K562 (cell line): ENCODE measurements around the gene INPP1. TPM values are rescaled to one million over a fixed set of nuclear protein-coding genes. Genes with fewer than 3 reads are reported as not detected.

Experiments
- ESRRB ChIP-seq: fragments of 250-450 bp; sonication (Bioruptor Pico); IDR thresholded peaks from 2 replicates; pipeline ENCODE4 v1.5.0; 2020; ENCODE audit warnings: mild to moderate bottlenecking, moderate library complexity, borderline replicate concordance
- FUS ChIP-seq: fragments of 200-400 bp; formaldehyde crosslinking; optimal IDR thresholded peaks from 2 replicates; pipeline ENCODE3; 2017; ENCODE audit warnings: low read depth, low read length
- GABPA ChIP-seq: fragments of 200-800 bp; sonication (Bioruptor generic); conservative IDR thresholded peaks from 2 replicates; pipeline ENCODE4 v1.6.1; 2016; ENCODE audit warnings: low read depth, missing genetic modification characterization, missing compliant biosample characterization
- HDAC8 ChIP-seq: fragments of 450-650 bp; IDR thresholded peaks from 2 replicates; pipeline ENCODE4 v1.6.1; 2016; ENCODE audit warnings: mild to moderate bottlenecking, missing genetic modification characterization, moderate library complexity, missing compliant biosample characterization
- MECOM ChIP-seq: fragments of 250-450 bp; sonication (Bioruptor Pico); IDR thresholded peaks from 2 replicates; pipeline ENCODE4 v1.8.0; 2022; ENCODE audit warnings: inconsistent platforms
- MTF1 ChIP-seq: fragments of 250-450 bp; sonication (Bioruptor Pico); IDR thresholded peaks from 2 replicates; pipeline ENCODE4 v1.9.0; 2021; ENCODE audit warnings: moderate library complexity, mild to moderate bottlenecking, inconsistent platforms, borderline replicate concordance
- NELFE ChIP-seq: IDR thresholded peaks from 2 replicates; pipeline ENCODE4 v1.6.1; 2011; ENCODE audit warnings: mild to moderate bottlenecking; ENCODE audit not compliant: insufficient read depth, insufficient read length
- NFRKB ChIP-seq: fragments of 450-650 bp; IDR thresholded peaks from 2 replicates; pipeline ENCODE4 v1.6.1; 2016; ENCODE audit warnings: low read depth
- RBFOX2 ChIP-seq: fragments of 200-400 bp; formaldehyde crosslinking; IDR thresholded peaks from 2 replicates; pipeline ENCODE4 v1.6.1; 2017; ENCODE audit warnings: low read depth, mild to moderate bottlenecking, low read length, moderate library complexity
- RHOXF2B ChIP-seq: fragments of 250-450 bp; sonication (Bioruptor Pico); conservative IDR thresholded peaks from 2 replicates; pipeline ENCODE4 v1.5.1; 2021
- SMARCB1 ChIP-seq: IDR thresholded peaks from 2 replicates; pipeline ENCODE4 v1.6.1; 2011; ENCODE audit warnings: improper control_type of control experiment, low read depth; ENCODE audit not compliant: insufficient read length
- SRSF9 ChIP-seq: fragments of 200-400 bp; formaldehyde crosslinking; IDR thresholded peaks from 2 replicates; pipeline ENCODE4 v1.6.1; 2017; ENCODE audit warnings: low read depth, low read length, borderline replicate concordance
- XRCC3 ChIP-seq: fragments of 450-650 bp; IDR thresholded peaks from 2 replicates; pipeline ENCODE4 v1.6.1; 2017; ENCODE audit warnings: mild to moderate bottlenecking, moderate library complexity
- YY1 ChIP-seq, 3 experiments: IDR thresholded peaks; 2 replicates each; pipeline ENCODE4 v1.6.1; 2011; ENCODE audit warnings: low read length in 2 of 3, mild to moderate bottlenecking in 2 of 3, moderate library complexity in 2 of 3, borderline replicate concordance in 1 of 3, control low read depth in 1 of 3, low read depth in 1 of 3; ENCODE audit not compliant: insufficient read depth in 3 of 3, insufficient replicate concordance in 2 of 3, control insufficient read depth in 1 of 3, insufficient read length in 1 of 3; ENCODE audit errors: extremely low read depth in 1 of 3
- ZBTB7A ChIP-seq: IDR thresholded peaks from 2 replicates; pipeline ENCODE4 v1.6.1; 2011; ENCODE audit warnings: low read depth, mild to moderate bottlenecking, low read length, moderate library complexity, borderline replicate concordance; ENCODE audit not compliant: control insufficient read depth
- ZNF253 ChIP-seq: fragments of 250-450 bp; sonication (Bioruptor Pico); conservative IDR thresholded peaks from 2 replicates; pipeline ENCODE4 v1.6.1; 2021; ENCODE audit warnings: mild to moderate bottlenecking
- ZNF316 ChIP-seq: fragments of 450-650 bp; IDR thresholded peaks from 2 replicates; pipeline ENCODE4 v1.6.1; 2016
- ZNF444 ChIP-seq: fragments of 250-450 bp; sonication (Bioruptor Pico); IDR thresholded peaks from 2 replicates; pipeline ENCODE4 v1.4.0; 2020; ENCODE audit warnings: mild to moderate bottlenecking, moderate library complexity
- ZNF644 ChIP-seq: fragments of 200-800 bp; sonication (Bioruptor generic); IDR thresholded peaks from 2 replicates; pipeline ENCODE4 v1.6.1; 2016; ENCODE audit warnings: low read depth, missing genetic modification characterization, missing compliant biosample characterization
- ZNF717 ChIP-seq: fragments of 250-450 bp; sonication (Bioruptor Pico); IDR thresholded peaks from 2 replicates; pipeline ENCODE4 v1.5.0; 2021
- ZNF764 ChIP-seq: fragments of 250-450 bp; sonication (Bioruptor Pico); IDR thresholded peaks from 2 replicates; pipeline ENCODE4 v1.4.0; 2020; ENCODE audit warnings: low read depth, mild to moderate bottlenecking, moderate library complexity
- polyA plus RNA-seq, 8 experiments: library from polyadenylated mRNA; depleted of rRNA in 4 of 8; stranded (reverse) in 5 of 8; unstranded in 3 of 8; fragments of >200 nt; fragmentation: Nextera tagmentation in 2 of 8; fragmentation: Illumina TruSeq in 1 of 8; extraction: Ambion mirVana in 2 of 8; extraction: Trizol in 1 of 8; gene quantifications; 2 replicates each; pipeline versions ENCODE4 v1.2.1 to v1.2.3, GENCODE V29; 2011 to 2014; ENCODE audit warnings: inconsistent platforms in 1 of 8, missing spikeins in 1 of 8
- total RNA-seq, 7 experiments: library from RNA; depleted of rRNA in 6 of 7; stranded (reverse); fragments of >200 nt in 6 of 7; fragmentation: Illumina TruSeq in 2 of 7; extraction: Trizol in 2 of 7; gene quantifications; 2 replicates each; pipeline versions ENCODE4 v1.2.1 to v1.2.3, GENCODE V29; 2011 to 2021; ENCODE audit warnings: low replicate concordance in 1 of 7
- TF ChIP-seq, protein P1 (sequence below), 2 experiments: fragments of 450-650 bp; IDR thresholded peaks; 2 replicates each; pipeline ENCODE4 v1.6.1; 2018; ENCODE audit warnings: mild to moderate bottlenecking in 2 of 2, low read depth in 1 of 2; ENCODE audit not compliant: partially characterized antibody in 2 of 2
- TF ChIP-seq, protein P2 (sequence below): fragments of 450-650 bp; conservative IDR thresholded peaks from 2 replicates; pipeline ENCODE4 v1.6.1; 2016; ENCODE audit warnings: missing genetic modification characterization, low read depth, mild to moderate bottlenecking, control low read depth, missing compliant biosample characterization

The INPP1 gene
- total and polyA plus RNA-seq, 9 of the 15 experiments (the other 6 are each of a cell fraction or from before 2014, with no cell fraction given), result 3.7 to 11.8 (median 6.5) TPM

DNA sequence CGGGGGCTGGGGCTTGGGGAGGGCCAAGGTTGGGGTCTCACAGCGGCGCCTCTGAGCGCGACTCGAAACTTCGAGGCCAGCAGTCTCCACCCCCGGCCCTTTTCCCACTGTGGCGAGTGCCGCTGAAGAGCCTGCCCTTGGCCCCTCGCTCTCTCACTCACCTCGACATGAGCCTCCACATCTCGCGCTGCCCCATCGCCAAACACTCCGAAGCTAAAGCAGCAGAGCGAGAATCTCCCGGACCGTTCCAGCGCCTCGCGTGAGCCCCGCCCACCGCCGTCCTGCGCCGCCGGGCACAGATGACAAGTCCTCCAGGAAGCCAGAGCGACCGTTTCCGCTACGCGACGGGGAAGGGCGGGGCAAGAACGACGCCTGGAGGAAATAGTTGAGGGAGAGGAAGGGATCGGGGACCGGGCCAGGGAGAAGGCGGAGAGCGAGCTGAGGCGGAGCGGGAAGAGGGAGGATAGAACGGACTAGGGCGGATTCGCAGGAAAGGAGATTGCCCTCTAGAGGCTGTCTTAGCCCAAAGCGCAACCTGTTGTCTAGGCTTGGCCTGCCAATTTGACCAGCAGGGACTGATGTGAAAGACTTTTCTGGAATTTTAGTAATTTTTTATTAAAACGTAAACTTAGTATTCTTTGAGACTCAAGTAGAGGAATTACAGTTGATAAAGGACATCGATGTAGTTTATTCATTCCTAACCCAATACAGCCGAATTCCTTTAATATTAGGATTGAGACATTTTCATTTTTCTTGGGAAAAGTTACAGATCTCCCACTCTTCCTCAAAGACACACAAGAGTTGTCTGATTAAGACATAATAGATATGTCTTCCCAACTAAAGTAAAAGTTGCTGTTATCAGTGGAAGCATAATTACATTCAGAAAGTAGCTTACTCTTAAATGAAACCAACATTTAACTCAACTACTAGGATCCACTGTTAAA is 23.6 kb upstream of the INPP1 start, which contains the start of gene HIBCH (continued):
- TF ChIP-seq RHOXF2B, result no peak
- no peak for TF ChIP-seq ZNF253 (CRISPR knock-in tag)
- no peak for TF ChIP-seq SRSF9
- TF ChIP-seq ZNF444, result no peak
- TF ChIP-seq MECOM (CRISPR knock-in tag), result no peak
- TF ChIP-seq NELFE, result no peak
- no peak for TF ChIP-seq FUS
- TF ChIP-seq, protein P1, sequence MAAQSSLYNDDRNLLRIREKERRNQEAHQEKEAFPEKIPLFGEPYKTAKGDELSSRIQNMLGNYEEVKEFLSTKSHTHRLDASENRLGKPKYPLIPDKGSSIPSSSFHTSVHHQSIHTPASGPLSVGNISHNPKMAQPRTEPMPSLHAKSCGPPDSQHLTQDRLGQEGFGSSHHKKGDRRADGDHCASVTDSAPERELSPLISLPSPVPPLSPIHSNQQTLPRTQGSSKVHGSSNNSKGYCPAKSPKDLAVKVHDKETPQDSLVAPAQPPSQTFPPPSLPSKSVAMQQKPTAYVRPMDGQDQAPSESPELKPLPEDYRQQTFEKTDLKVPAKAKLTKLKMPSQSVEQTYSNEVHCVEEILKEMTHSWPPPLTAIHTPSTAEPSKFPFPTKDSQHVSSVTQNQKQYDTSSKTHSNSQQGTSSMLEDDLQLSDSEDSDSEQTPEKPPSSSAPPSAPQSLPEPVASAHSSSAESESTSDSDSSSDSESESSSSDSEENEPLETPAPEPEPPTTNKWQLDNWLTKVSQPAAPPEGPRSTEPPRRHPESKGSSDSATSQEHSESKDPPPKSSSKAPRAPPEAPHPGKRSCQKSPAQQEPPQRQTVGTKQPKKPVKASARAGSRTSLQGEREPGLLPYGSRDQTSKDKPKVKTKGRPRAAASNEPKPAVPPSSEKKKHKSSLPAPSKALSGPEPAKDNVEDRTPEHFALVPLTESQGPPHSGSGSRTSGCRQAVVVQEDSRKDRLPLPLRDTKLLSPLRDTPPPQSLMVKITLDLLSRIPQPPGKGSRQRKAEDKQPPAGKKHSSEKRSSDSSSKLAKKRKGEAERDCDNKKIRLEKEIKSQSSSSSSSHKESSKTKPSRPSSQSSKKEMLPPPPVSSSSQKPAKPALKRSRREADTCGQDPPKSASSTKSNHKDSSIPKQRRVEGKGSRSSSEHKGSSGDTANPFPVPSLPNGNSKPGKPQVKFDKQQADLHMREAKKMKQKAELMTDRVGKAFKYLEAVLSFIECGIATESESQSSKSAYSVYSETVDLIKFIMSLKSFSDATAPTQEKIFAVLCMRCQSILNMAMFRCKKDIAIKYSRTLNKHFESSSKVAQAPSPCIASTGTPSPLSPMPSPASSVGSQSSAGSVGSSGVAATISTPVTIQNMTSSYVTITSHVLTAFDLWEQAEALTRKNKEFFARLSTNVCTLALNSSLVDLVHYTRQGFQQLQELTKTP (IDR thresholded peaks at IDR 0.05; ENCODE audit: low read depth in 1 of 2, partially characterized antibody in 2 of 2), result no peak
- TF ChIP-seq ZNF717 (CRISPR knock-in tag), result no peak
- no peak for TF ChIP-seq ESRRB (CRISPR knock-in tag)
- TF ChIP-seq HDAC8, result no peak
- no peak for TF ChIP-seq ZNF764 (CRISPR knock-in tag)
- TF ChIP-seq RBFOX2, result peak; percentile 89
- no peak for TF ChIP-seq MTF1 (CRISPR knock-in tag)
- TF ChIP-seq ZNF316, result no peak
- TF ChIP-seq NFRKB, result 0 out of 2 replicates have a peak, but pooled peaks have one; percentile 70
- no peak for TF ChIP-seq SMARCB1
- TF ChIP-seq, protein P2, sequence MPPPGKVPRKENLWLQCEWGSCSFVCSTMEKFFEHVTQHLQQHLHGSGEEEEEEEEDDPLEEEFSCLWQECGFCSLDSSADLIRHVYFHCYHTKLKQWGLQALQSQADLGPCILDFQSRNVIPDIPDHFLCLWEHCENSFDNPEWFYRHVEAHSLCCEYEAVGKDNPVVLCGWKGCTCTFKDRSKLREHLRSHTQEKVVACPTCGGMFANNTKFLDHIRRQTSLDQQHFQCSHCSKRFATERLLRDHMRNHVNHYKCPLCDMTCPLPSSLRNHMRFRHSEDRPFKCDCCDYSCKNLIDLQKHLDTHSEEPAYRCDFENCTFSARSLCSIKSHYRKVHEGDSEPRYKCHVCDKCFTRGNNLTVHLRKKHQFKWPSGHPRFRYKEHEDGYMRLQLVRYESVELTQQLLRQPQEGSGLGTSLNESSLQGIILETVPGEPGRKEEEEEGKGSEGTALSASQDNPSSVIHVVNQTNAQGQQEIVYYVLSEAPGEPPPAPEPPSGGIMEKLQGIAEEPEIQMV, result no peak
- peak in 1 of 3 experiments; percentile 34 for TF ChIP-seq YY1 (IDR thresholded peaks at IDR 0.05; ENCODE audit: borderline replicate concordance in 1 of 3, control insufficient read depth in 1 of 3, extremely low read depth in 1 of 3, insufficient read depth in 3 of 3, insufficient read length in 1 of 3, insufficient replicate concordance in 2 of 3, low read depth in 1 of 3, low read length in 2 of 3)
- no peak for TF ChIP-seq ZNF644 (tag)
- TF ChIP-seq GABPA (tag), result peak; percentile 93
- peak; percentile 18; the same call in 1 of the 2 replicates for TF ChIP-seq ZBTB7A
- TF ChIP-seq XRCC3, result no peak
